ENCODE measurements around the gene MALAT1. TPM values are rescaled to one million over a fixed set of nuclear protein-coding genes. Genes with fewer than 3 reads are reported as not detected.
"Not testable (repeated sequence)": the region's sequence is repeated elsewhere in the genome, so short reads cannot be mapped to it uniquely, and the experiment has no call there.

The MALAT1 gene
- 1,000 to 10,000 TPM; 4,098 to 7,342 TPM for total RNA-seq
- long read RNA-seq, full-length matches to known transcripts: 222 of 222 reads
- long read RNA-seq, partial matches to known transcripts: 0 of 222 reads
- long read RNA-seq, other reads (novel, unspliced or antisense): 0 of 222 reads

- DNase-seq: peak; percentile 92
- intact Hi-C loops (cut with DNase I): no loop called here
- ATAC-seq: peak; percentile 19 to 23
Measured at GRCh38 chr11:65498977-65499712, at the start of gene MALAT1. TSS of gene MALAT1 (plus strand) at chr11:65499045.

- ATAC-seq; intact Hi-C loops (cut with DNase I): not testable (repeated sequence)
- DNase-seq: peak; percentile 19
Measured at GRCh38 chr11:65451301-65451700, 47.5 kb upstream of the MALAT1 start.

GRCh38 chr11:65452259-65452658 is 46.6 kb upstream of the MALAT1 start:
- ATAC-seq; intact Hi-C loops (cut with DNase I): not testable (repeated sequence)
- DNase-seq: peak; percentile 7

- peak in 1 of 2 donors; percentile 0 for ATAC-seq
- intact Hi-C loops (cut with DNase I): no loop called here
- DNase-seq: peak; percentile 42
Measured at GRCh38 chr11:65452806-65453490, 45.9 kb upstream of the MALAT1 start.

- intact Hi-C loops (cut with DNase I): no loop called here
- DNase-seq (peak; percentile 23), ATAC-seq (peak in 1 of 2 donors; percentile 8)
Measured at GRCh38 chr11:65454311-65454695, 44.5 kb upstream of the MALAT1 start.

- ATAC-seq (peak; percentile 91 to 96), DNase-seq (peak; percentile 90)
- intact Hi-C loops (cut with DNase I): no loop called here
Measured at GRCh38 chr11:65454696-65455456, 44.0 kb upstream of the MALAT1 start.

- intact Hi-C loops (cut with DNase I): no loop called here
- DNase-seq (no peak), ATAC-seq (no peak)
Measured at GRCh38 chr11:65456418-65456817, 42.4 kb upstream of the MALAT1 start.

GRCh38 chr11:65459552-65459951 is 39.3 kb upstream of the MALAT1 start:
- intact Hi-C loops (cut with DNase I): no loop called here
- peak; percentile 9 for DNase-seq

GRCh38 chr11:65465471-65465870 is 33.4 kb upstream of the MALAT1 start:
- intact Hi-C loops (cut with DNase I); DNase-seq; ATAC-seq: not testable (repeated sequence)

More at GRCh38 chr11:65459552-65459951, 39.3 kb upstream of the MALAT1 start:
- ATAC-seq: no peak

GRCh38 chr11:65467306-65467705 is 31.5 kb upstream of the MALAT1 start:
- intact Hi-C loops (cut with DNase I); DNase-seq; ATAC-seq: not testable (repeated sequence)

- intact Hi-C loops (cut with DNase I): no loop called here
- ATAC-seq: no peak
- DNase-seq: no peak
Measured at GRCh38 chr11:65468874-65469333, 29.9 kb upstream of the MALAT1 start.

- DNase-seq (no peak), ATAC-seq (peak; percentile 9 to 11)
- intact Hi-C loops (cut with DNase I): loop anchor here in 1 of 2 donors (5.0 kb wide), 1 partner anchor 48 kb away; the partner anchor contains the start of gene NEAT1
Measured at GRCh38 chr11:65470433-65471049, 28.3 kb upstream of the MALAT1 start.

GRCh38 chr11:65471447-65471891 is 27.4 kb upstream of the MALAT1 start:
- peak; percentile 84 to 87 for ATAC-seq
- peak; percentile 76 for DNase-seq

GRCh38 chr11:65472588-65473277 is 26.1 kb upstream of the MALAT1 start:
- intact Hi-C loops (cut with DNase I): loop anchor here in 1 of 2 donors (1.0 to 5.0 kb wide), 2 partner anchors 25 to 50 kb away; partner anchors contain the start of gene NEAT1
- DNase-seq, ATAC-seq: not testable (repeated sequence)

More at GRCh38 chr11:65471447-65471891, 27.4 kb upstream of the MALAT1 start:
- intact Hi-C loops (cut with DNase I): loop anchor here in 1 of 2 donors (5.0 kb wide), 1 partner anchor 49 kb away; the partner anchor contains the start of gene NEAT1

GRCh38 chr11:65473278-65473860 is 25.5 kb upstream of the MALAT1 start:
- DNase-seq (no peak), ATAC-seq (no peak)
- intact Hi-C loops (cut with DNase I): loop anchor here in 1 of 2 donors (5.0 kb wide), 1 partner anchor 51 kb away; the partner anchor contains the start of gene NEAT1

GRCh38 chr11:65474864-65475263 is 24.0 kb upstream of the MALAT1 start:
- DNase-seq (no peak), ATAC-seq (no peak)
- intact Hi-C loops (cut with DNase I): loop anchor here in 1 of 2 donors (5.0 kb wide), 1 partner anchor 53 kb away; the partner anchor contains the start of gene NEAT1

- DNase-seq (peak; percentile 29), ATAC-seq (no peak)
- intact Hi-C loops (cut with DNase I): loop anchor here in 1 of 2 donors (2.0 kb wide), 1 partner anchor 16 kb away; no protein-coding TSS in a partner anchor
Measured at GRCh38 chr11:65476632-65477148, 22.2 kb upstream of the MALAT1 start.
